NCI-H345 treated with DMSO at 0.1 percent for 48 hours (cell line): Measurements from ENCODE around the gene UTY.
"Not testable (repeated sequence)": the region's sequence is repeated elsewhere in the genome, so short reads cannot be mapped to it uniquely, and the experiment has no call there.

Source experiments
- DNase-seq: peaks from one replicate; lab custom pipeline; 2025; ENCODE audit not compliant: unreplicated experiment; lab: John Stamatoyannopoulos, UW

The UTY gene

DNA sequence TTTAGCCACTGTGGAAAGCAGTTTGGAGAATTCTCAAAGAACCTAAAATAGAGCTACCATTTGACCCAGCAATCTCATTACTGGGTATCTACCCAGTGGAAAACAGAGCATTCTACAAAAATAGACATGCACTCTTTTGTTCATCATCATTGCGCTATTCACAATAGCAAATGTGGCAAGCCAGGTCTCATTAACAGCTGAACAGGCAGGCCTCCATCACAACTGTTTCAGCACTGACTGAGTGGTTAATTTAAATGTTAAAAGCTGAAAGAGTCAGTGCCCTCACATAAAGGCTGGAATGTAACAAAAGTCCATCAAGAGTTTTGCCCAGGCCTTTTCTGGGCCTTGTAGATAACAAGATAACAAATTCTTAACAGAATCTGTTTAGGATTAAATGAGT, 166.9 kb downstream of the UTY start:
- no peak for DNase-seq

DNA sequence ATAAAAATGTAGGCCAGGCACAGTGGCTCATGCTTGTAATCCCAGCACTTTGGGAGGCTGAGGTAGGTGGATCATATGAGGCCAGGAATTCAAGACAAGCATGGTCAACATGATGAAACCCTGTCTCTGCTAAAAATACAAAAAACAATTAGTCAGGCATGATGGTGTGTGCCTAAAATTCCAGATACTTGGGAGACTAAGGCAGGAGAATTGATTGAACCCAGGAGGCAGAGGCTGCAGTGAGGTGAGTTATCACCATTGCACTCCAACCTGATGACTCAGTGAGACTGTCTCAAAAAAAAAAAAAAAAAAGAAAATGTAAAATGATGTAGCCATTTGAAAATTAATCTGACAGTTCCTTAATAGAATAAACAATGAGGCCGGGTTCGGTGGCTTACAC, 171.9 kb downstream of the UTY start:
- no peak for DNase-seq

DNA sequence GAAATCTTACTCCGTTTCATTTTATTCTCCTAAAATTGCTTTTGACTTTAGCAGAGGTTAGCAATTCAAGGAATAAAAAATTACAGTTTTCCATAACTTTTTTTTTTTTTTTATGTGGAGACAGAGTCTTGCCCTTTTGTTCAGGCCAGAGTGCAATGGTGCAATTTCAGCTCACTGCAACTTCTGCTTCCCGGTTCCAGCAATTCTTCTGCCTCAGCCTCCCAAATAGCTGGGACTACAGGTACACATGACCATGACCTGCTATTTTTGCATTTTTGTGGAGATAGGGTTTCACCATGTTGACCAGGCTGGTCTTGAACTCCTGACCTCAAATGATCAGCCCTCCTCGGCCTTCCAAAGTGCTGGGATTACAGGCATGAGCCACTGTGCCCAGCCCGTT, 179.0 kb downstream of the UTY start:
- no peak for DNase-seq

DNA sequence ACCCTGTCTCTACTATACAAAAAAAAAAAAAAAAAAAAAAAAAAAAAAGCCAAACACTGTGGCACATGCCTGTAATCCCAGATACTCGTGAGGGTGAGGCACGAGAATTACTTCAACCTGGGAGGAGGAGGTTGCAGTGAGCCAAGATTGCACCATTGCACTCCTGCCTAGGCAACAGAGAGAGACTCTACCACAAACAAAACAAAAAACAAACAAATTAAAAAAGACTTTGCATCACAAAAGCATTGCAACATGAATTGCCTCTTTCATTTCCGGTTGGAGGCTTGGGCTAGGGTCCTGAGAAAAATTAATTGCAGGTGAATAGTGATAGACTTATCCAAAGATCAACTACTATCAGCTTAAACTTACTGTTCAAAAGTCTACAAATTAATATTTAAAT, 180.4 kb downstream of the UTY start:
- DNase-seq = no peak

DNA sequence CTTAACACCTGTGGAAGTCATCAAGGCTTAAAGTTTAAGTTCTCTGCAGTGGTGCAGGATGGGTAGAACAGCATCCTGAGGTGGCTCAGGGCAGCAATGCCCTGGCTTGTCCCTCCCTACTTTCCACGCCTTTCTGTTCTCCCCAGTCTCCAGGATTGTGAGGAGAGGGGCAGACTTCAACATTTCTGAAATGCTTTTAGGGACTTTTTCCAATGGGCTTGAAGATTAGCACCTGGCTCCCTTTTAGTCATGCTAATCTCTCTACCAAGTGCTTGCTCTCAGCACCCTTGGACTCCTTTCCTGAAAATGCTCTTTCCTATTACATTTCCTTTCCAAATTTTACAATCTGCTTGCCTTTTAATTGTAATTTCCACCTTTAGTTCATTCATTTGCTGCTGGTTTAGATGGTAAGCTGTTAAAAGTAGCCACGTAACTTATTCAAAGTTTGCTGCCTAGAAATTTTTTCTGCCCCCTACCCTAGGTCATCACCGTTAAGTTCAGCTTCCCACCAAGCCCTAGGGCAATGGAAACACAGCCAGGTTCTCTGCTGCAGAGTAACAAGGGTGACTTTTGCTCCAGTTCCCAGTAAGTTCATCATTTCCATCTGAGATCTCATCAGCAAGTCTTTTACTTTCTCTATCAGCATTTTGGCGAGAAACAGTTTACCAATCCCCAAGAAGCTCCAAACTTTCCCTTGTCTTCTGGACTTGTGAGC, 183.5 kb downstream of the UTY start:
- no peak for DNase-seq

DNA sequence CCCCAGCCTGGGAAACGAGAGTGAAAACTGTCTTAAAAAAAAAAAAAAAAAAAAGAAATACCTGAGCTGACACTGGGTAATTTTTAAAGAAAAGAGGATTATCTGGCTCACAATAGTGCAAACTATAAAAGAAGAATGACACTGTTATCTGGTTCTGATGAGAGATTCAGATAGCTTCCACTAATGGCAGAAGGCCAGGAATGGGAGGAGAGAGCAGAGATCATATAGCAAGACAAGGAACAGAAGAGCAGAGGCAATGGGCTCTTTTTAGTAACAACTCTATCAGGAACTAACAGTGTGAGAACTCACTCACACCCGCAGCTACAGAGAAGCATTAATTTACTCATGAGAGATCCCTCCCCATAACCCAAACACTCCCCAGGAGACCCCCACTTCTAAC, 184.8 kb downstream of the UTY start:
- no peak for DNase-seq

DNA sequence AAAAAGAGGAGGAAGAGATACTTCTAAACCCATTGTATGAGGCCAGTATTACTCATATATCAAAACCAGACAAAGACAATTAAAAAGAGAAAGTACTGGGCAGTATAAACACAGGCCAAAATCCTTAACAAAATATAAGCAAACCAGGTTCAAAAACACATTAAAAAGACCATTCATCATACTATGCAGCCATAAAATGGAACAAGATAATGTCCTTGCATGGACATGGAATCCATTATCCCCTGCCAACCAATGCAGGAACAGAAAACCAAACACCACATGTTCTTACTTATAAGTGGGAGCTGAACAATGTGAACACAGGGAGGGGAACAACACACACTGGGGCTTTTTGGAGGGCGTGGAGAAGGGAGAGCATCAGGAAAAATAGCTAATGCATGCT, 188.6 kb downstream of the UTY start:
- DNase-seq = no peak

DNA sequence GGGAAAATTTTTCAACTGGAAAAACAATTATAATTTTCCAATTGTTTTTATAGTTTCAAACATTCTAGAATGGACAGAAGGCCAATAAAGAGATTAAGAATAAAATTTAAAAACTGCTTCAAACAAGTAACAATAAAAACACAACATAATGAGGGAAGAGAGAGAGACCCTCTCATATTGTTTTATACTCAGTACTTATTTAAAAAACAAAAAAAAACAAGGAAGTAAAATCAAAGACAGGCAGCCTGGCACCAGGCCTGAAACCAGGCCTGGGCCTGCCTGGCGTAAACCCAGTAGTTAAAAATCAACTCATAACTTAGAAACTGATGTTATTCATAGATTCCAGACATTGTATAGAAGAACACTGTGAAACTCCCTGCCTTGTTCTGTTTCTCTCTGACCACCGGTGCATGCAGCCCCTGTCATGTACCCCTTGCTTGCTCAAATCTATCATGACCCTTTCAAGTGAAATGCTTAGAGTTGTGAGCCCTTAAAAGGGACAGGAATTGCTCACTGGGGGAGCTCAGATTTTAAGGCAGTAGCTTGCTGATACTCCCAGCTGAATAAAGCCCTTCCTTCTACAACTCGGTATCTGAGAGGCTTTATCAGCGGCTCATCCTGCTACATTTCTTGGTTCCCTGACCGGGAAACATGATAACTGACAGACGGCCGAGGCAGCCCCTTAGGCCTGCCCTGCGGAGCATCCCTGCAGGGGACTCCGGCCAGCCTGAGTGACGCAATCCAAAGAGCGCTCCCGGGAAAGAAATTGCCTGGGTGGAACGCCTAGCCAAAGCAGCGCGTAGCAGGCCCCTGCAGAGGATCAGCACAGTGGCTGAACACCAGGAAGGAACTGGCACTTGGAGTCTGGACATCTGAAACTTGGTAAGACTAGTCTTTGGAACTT, 197.4 kb downstream of the UTY start:
- DNase-seq = not testable (repeated sequence)

DNA sequence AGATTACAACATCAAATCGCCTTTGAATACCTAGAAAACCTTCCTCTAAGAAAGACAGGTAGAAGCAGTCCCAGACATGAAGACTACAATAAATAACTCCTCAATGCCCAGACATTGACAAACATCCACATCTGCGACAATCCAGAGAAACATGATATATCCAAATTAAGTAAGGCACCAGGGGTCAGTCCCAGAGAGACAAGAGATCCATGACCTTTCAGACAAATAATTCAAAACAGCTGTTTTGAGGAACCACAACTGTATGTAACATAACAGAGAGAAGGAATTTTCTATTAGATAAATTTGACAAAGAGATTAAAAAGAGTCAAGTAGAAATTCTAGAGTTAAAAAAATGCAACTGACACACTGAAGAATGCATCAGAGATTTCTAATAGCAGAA, 200.3 kb downstream of the UTY start:
- no peak for DNase-seq

DNA sequence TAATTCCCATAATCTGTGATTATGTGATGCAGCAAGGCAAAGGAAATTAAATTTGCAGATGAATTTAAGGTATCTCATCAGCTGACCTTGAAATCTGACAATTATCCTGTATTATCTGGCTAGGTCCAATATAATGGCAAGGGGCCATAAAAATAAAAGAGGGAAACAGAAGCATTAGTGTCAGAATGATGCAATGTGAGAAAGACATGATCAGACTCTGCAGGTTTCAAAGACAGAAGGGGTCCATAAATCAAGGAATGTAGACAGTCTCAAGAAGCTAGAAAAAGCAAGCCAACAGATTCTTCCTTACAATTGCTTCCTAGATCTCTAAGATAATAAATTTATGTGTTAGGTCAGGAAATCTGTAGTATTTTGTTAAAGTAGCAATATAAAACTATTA, 208.1 kb downstream of the UTY start:
- DNase-seq = no peak

DNA sequence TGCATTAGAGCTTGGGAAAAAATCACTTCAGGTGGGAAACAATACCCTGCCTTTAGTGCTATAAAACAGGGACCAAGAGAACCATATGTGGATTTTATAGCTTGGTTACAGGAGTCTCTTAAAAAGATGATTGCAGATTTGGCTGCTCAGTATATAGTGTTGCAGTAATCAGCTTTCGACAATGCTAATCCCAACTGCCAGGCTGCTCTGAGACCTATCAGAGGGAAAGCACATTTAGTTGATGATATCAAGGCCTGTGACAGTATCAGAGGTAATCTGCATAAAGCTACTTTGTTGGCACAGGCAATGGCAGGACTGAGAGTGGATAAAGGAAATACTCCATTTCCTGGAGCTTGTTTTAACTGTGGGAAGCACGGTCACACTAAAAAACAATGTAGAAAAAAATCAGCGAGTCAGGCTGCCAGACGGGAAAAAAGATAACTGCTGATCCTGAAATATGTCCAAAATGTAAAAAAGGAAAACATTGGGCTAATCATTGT, 225.8 kb downstream of the UTY start:
- not testable (repeated sequence) for DNase-seq

DNA sequence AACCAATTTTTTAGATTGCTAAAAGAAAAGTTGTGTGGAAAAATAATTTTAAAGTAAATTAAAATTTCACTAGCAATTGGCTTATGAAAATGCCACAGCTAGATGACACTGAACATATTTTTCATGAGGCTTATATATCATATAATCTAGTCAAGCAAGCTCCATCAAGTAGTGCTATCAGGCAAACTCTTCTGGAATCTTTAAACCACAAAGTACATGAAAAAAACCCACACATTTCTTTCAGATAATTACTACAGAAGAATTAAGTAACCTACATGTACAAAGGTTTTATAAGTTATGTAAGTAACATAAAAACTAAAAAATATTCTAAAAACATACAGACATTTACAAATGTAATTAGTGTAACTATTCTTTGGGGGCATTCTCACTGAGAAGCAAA, 229.4 kb downstream of the UTY start:
- no peak for DNase-seq

DNA sequence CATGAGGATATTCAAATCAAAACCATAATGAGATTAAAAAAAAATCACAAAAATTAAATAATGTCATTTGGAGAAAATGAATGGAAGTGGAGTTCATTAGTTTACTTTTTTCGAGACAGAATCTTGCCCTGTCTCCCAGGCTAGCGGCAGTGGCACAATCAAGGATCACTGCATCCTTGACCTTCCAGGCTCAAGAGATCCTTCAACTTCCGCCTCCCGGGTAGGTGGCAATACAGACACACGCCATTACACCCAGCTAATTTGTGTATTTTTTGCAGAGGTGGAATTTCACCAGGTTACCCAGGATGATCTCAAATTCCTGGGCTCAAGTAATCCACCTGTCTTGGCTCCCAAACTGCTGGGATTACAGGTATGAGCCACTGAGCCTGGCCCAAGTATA, 236.1 kb downstream of the UTY start:
- DNase-seq = no peak

DNA sequence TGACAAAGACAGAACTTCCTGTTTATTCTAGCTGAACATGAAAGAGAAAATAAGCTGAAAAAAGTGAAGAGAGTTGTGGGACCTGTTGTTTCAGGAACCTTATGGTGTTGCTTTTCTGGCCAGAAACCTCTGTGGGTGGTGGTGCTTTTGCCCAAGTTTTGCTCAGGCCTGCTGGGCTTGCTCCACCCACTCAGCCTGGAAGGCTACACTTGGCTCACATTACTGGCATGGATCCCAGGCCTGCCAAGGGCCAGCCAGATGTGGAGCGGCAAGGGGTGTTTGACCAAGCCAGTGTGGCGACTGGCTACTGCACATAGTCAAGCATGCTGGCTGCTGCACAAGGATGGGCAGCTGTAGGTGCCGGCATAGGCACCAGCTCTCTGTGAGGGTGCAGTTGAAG, 245.9 kb downstream of the UTY start:
- no peak for DNase-seq

DNA sequence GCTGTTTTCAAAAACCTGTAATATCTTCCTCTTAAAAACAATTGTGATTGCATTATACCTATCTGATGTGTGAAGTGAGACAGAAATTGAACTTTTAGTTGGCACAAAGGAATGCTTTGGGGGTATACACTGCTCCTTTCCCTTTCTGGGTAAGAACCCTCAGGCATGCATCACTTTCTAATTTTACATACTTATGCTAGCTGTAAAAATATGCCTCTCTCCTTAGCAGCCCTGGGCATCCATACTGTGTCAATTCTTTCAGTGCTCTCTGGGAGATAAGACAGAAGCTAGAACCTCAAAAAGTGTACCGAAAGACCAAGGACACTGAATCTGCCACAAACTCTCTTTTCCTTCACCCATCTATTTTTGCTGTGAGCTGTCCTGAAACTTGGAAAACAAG, 246.7 kb downstream of the UTY start:
- no peak for DNase-seq

DNA sequence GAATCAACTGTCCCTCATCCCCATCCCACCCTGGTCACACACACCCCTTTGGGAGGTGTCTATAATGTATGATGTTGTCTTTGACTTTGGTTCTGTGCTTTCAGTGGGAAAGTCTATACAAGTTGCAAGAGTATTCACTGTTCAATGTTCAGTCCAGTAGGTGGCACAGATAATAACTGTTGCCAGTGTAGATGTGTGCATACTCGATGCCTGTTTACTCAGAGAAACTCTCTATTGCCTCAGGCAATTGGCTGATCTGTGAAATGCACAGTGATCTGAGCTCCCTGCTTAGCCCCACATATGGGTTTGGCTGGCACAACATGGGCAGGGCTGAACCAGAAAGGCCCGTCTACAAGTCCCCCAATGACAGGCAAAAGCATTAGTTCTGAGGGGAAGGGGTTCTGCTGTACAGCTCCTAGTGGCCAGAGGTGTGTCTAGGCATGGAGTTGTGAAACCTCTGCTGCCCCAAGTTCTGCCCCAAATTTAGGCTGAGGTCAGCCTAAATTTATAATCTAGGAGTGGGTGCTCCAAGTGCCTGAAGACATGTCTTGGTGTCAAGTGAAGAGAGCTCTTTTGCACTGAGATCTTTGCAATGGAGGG, 252.4 kb downstream of the UTY start:
- DNase-seq = no peak

DNA sequence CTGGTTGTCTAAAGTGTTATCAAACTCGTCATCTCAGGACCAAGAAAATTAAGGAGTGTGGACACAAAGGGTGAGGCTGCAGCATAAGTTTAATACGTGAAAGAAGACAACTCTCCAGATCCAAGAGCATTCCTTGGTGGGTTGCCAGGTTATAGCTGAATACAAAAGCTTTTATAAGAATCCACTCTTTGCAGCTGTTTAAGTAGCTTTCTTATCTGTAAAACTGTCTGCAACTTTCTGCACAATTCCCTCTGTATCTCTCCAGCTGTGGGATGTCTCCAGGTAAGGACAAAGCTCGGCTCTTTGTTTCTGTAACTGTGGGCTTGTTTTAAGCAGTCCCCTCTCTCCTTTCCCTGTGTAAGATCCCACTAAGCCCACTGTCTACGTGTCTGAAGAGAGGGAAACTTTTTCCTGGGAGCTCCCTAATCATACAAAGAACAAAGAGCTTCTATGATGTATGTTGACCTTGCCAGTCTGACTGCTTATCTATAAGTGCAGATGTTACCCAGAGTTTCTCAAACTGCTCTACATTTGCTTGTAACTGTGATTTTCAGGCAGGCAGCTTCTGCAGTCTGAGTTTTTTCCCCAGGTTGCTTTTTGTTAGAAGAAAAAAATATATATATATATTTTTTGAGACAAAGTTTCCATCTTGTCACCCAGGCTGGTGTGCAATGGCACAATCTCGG, 268.7 kb downstream of the UTY start:
- DNase-seq = no peak

DNA sequence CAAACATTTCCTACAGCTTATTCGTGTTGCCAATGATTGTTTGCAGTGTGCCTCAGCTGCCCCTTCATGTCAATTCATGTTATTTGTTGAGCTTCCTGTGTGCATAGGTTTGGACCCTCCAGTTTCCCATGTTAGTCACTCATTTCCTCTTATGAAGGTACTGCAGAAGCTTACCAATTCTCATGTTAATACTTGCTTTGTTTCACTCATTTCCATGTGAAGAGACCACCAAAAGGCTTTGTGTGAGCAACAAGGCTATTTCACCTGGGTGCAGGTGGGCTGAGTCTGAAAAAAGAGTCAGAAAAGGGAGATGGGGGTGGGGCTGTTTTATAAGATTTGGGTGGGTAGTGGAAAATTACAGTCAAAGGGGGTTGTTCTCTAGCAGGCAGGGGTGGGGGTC, 274.6 kb downstream of the UTY start:
- DNase-seq = no peak
